Caco-2 (cell line): Measurements from ENCODE around the gene SCN8A. TPM values are rescaled to one million over a fixed set of nuclear protein-coding genes. Genes with fewer than 3 reads are reported as not detected.

Source experiments
- BruUV-seq: library from RNA; stranded (reverse); fragments of 400-500 nt; replicated peaks from 2 replicates; lab custom pipeline; 2021; lab: Mats Ljungman, UMichigan
- CTCF ChIA-PET: fragments of 300-600 bp; sonication (Branson Sonifier 250); formaldehyde crosslinking; loops from one replicate; lab custom pipeline; 2022; ENCODE audit warnings: antibody characterized with exemption; lab: Charles Lee
- POLR2A ChIA-PET: fragments of 300-600 bp; sonication (Branson Sonifier 250); formaldehyde crosslinking; loops from one replicate; lab custom pipeline; 2022; ENCODE audit warnings: antibody characterized with exemption; lab: Charles Lee
- DNase-seq, 2 experiments: peaks; one replicate each; pipeline versions ENCODE4 v3.0.0 to v3.0.0-alpha.2; 2020 to 2022
- H3K27me3 ChIP-seq: replicated peaks from 2 replicates; pipeline ENCODE4 v1.6.0; 2011; ENCODE audit warnings: low read length; ENCODE audit not compliant: control insufficient read depth, insufficient read depth
- H3K36me3 ChIP-seq: 2 replicates; pipeline ENCODE4 v1.5.1; 2011; ENCODE audit warnings: low read length; ENCODE audit not compliant: control insufficient read depth, insufficient read depth
- H3K4me1 ChIP-seq: fragments of 250-450 bp; sonication (Bioruptor Pico); 2 replicates; pipeline ENCODE4 v1.5.1; 2020; ENCODE audit warnings: mild to moderate bottlenecking
- H3K4me3 ChIP-seq: 2 replicates; pipeline ENCODE4 v1.5.1; 2011; ENCODE audit warnings: low read depth, mild to moderate bottlenecking, control low read depth, low read length
- H3K9me3 ChIP-seq: fragments of 250-450 bp; sonication (Bioruptor Pico); 2 replicates; pipeline ENCODE4 v1.5.1; 2020; ENCODE audit warnings: mild to moderate bottlenecking, moderate library complexity
- H3K27ac Mint-ChIP-seq: one replicate; pipeline ENCODE4 v1.8.0; 2022; ENCODE audit warnings: mixed read lengths; ENCODE audit not compliant: unreplicated experiment
- H3K27me3 Mint-ChIP-seq: one replicate; pipeline ENCODE4 v1.8.0; 2022; ENCODE audit warnings: mixed read lengths; ENCODE audit not compliant: insufficient read depth, unreplicated experiment
- H3K36me3 Mint-ChIP-seq: one replicate; pipeline ENCODE4 v1.8.0; 2022; ENCODE audit warnings: mild to moderate bottlenecking, mixed read lengths; ENCODE audit not compliant: insufficient read depth, unreplicated experiment
- H3K4me1 Mint-ChIP-seq: one replicate; pipeline ENCODE4 v1.8.0; 2022; ENCODE audit warnings: low read depth, mixed read lengths; ENCODE audit not compliant: unreplicated experiment
- H3K4me3 Mint-ChIP-seq: one replicate; pipeline ENCODE4 v1.8.0; 2022; ENCODE audit warnings: mild to moderate bottlenecking, moderate library complexity, mixed read lengths; ENCODE audit not compliant: unreplicated experiment
- H3K9me3 Mint-ChIP-seq: one replicate; pipeline ENCODE4 v1.8.0; 2022; ENCODE audit warnings: mixed read lengths; ENCODE audit not compliant: unreplicated experiment
- intact Hi-C: fragments of 100-400 bp; cut with micrococcal nuclease; formaldehyde crosslinking; loops from one replicate; pipeline ENCODE4 v1.10.0; 2022; ENCODE audit not compliant: unreplicated experiment
- total RNA-seq: library from RNA; stranded (reverse); gene quantifications from 2 replicates; pipeline ENCODE4 v1.2.3, GENCODE V29; 2022
- TF ChIP-seq, protein P1 (sequence below), 2 experiments: fragments of 200-600 bp in 1 of 2; IDR thresholded peaks; 1 replicate in 1 of 2; 2 replicates in 1 of 2; pipeline versions ENCODE4 v1.5.1 to v1.8.0; 2011 to 2022; ENCODE audit warnings: antibody characterized with exemption in 1 of 2, control low read depth in 1 of 2, inconsistent platforms in 1 of 2, low read depth in 1 of 2, low read length in 1 of 2, mild to moderate bottlenecking in 1 of 2, moderate library complexity in 1 of 2; ENCODE audit not compliant: insufficient read depth in 1 of 2, severe bottlenecking in 1 of 2, unreplicated experiment in 1 of 2

The SCN8A gene
- total RNA-seq, 1 experiment from 2014 or later = 16.5 TPM

DNA sequence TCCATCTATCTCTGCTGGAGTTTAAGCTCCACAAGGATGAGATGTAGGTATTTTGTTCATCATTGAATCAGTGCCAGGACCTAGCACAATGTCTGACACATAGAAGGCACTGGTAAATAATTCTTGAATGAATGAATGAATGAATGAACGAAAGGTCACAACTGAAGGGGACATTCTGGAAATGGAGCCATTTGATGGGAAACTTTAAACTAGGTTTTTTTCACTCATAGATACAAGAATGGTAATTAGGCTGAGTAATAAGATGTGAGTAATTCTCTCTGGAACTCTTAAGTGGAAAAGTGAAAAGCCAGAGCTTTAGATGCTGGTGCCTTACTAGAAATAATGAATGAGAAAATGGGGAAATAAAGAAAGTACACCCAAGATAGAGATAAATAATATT lies 44.3 kb downstream of the SCN8A start:
- H3K9me3 ChIP-seq = no peaks in the 10 kb centered on the region
- Mint-ChIP-seq H3K27me3 (no peaks in the 10 kb centered on the region), H3K27ac (no peak overlapping the region), H3K4me1 (no peaks in the 10 kb centered on the region), H3K4me3 (no peak overlapping the region), H3K9me3 (peaks cover 11% of the 10 kb centered on the region), H3K36me3 (no peaks in the 10 kb centered on the region)
- no peak overlapping the region for H3K4me3 ChIP-seq
- H3K36me3 ChIP-seq = no peaks in the 10 kb centered on the region
- H3K27me3 ChIP-seq = no peaks in the 10 kb centered on the region
- CTCF ChIA-PET = no interaction called here
- no peak for DNase-seq
- intact Hi-C loops = no loop called here
- BruUV-seq = no TSS peak
- TF ChIP-seq, protein P1, sequence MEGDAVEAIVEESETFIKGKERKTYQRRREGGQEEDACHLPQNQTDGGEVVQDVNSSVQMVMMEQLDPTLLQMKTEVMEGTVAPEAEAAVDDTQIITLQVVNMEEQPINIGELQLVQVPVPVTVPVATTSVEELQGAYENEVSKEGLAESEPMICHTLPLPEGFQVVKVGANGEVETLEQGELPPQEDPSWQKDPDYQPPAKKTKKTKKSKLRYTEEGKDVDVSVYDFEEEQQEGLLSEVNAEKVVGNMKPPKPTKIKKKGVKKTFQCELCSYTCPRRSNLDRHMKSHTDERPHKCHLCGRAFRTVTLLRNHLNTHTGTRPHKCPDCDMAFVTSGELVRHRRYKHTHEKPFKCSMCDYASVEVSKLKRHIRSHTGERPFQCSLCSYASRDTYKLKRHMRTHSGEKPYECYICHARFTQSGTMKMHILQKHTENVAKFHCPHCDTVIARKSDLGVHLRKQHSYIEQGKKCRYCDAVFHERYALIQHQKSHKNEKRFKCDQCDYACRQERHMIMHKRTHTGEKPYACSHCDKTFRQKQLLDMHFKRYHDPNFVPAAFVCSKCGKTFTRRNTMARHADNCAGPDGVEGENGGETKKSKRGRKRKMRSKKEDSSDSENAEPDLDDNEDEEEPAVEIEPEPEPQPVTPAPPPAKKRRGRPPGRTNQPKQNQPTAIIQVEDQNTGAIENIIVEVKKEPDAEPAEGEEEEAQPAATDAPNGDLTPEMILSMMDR (IDR thresholded peaks at IDR 0.05; ENCODE audit: insufficient read depth in 1 of 2, low read depth in 1 of 2, low read length in 1 of 2, severe bottlenecking in 1 of 2, unreplicated experiment in 1 of 2) = no peak
- POLR2A ChIA-PET = interaction anchor here (0.5 kb wide), 1 partner anchor 64 kb away, joined by 5 read pairs; no protein-coding TSS in a partner anchor
- H3K4me1 ChIP-seq = no peaks in the 10 kb centered on the region

DNA sequence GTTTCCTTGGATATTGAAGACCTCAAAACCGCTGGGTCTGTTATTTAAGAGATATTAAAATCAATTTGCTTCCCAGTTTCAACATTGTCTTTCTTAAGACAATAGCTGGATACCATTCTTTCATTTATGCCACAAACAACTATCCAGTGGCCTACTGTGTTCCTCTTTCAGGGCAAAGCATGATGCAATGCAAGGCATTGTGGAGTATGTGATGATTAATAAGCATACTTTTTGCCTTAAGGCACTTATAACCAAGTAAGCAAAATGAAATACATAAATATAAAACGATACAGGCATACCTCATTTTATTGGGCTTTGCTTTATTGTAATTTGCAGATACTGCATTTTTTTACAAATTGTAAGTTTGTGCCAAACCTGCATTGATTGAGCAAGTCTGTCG lies 45.5 kb downstream of the SCN8A start:
- BruUV-seq = no TSS peak
- H3K4me1 Mint-ChIP-seq = no peaks in the 10 kb centered on the region

DNA sequence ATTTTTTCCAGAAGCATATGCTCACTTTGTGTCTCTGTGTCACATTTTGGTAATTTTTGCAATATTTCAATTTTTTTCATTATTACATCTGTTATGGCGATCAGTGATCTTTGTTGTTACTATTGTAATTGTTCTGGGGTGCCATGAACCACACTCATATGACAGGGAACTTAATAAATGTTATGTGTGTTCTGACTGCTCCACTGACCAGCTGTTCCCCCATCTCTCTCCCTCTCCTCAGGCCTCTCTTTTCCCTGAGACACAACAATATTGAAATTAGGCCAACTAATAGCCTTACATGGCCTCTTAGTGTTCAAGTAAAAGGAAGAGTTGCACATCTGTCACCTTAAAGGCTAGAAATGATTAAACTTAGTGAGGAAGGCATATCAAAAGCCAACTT lies 46.0 kb downstream of the SCN8A start:
- Mint-ChIP-seq H3K36me3 (no peaks in the 10 kb centered on the region), H3K27me3 (no peaks in the 10 kb centered on the region), H3K4me3 (no peak overlapping the region), H3K4me1 (no peaks in the 10 kb centered on the region), H3K9me3 (peaks cover 11% of the 10 kb centered on the region), H3K27ac (no peak overlapping the region)
- Histone ChIP-seq H3K4me3 (no peak overlapping the region), H3K36me3 (no peaks in the 10 kb centered on the region), H3K9me3 (no peaks in the 10 kb centered on the region), H3K4me1 (no peaks in the 10 kb centered on the region), H3K27me3 (no peaks in the 10 kb centered on the region)
- no TSS peak for BruUV-seq
- ChIA-PET CTCF (no interaction called here), POLR2A (no interaction called here)
- intact Hi-C loops = no loop called here
- TF ChIP-seq, protein P1 (IDR thresholded peaks at IDR 0.05; ENCODE audit: insufficient read depth in 1 of 2, low read depth in 1 of 2, low read length in 1 of 2, severe bottlenecking in 1 of 2, unreplicated experiment in 1 of 2) = no peak
- no peak for DNase-seq

More for the DNA sequence above, 45.5 kb downstream of the SCN8A start:
- TF ChIP-seq, protein P1 (IDR thresholded peaks at IDR 0.05; ENCODE audit: insufficient read depth in 1 of 2, low read depth in 1 of 2, low read length in 1 of 2, severe bottlenecking in 1 of 2, unreplicated experiment in 1 of 2) = no peak
- intact Hi-C loops = no loop called here
- Histone ChIP-seq H3K4me3 (no peak overlapping the region), H3K27me3 (no peaks in the 10 kb centered on the region), H3K9me3 (no peaks in the 10 kb centered on the region), H3K4me1 (no peaks in the 10 kb centered on the region), H3K36me3 (no peaks in the 10 kb centered on the region)
- no peaks in the 10 kb centered on the region for H3K27me3 Mint-ChIP-seq
- H3K9me3 Mint-ChIP-seq = peaks cover 11% of the 10 kb centered on the region
- CTCF ChIA-PET = no interaction called here
- no peak for DNase-seq
- POLR2A ChIA-PET = no interaction called here
- H3K27ac Mint-ChIP-seq = no peak overlapping the region
- no peaks in the 10 kb centered on the region for H3K36me3 Mint-ChIP-seq
- H3K4me3 Mint-ChIP-seq = no peak overlapping the region
